Measurements from ENCODE around the gene MTHFD1L.
"Not testable (repeated sequence)": the region's sequence is repeated elsewhere in the genome, so short reads cannot be mapped to it uniquely, and the experiment has no call there.

DNA sequence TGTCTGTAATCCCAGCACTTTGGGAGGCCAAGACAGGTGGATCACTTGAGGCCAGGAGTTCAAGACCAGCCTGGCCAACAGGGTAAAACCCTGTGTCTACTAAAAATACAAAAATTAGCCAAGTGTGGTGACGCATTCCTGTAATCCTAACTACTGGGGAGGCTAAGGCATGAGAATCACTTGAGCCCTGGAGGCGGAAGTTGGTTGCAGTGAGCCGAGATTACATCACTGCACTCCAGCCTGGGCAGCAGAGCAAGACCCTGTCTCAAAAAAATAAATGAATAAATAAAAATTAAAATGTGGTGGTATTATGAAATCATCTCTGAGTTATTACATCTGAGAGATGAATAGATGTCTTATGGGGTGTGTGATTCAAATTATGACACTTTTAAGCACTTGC lies 247.4 kb downstream of the MTHFD1L start:
- TF ChIP-seq POLR2AphosphoS5, EP300, POLR2A (IDR thresholded peaks at IDR 0.05): not testable (repeated sequence)
- TF ChIP-seq, protein P1, sequence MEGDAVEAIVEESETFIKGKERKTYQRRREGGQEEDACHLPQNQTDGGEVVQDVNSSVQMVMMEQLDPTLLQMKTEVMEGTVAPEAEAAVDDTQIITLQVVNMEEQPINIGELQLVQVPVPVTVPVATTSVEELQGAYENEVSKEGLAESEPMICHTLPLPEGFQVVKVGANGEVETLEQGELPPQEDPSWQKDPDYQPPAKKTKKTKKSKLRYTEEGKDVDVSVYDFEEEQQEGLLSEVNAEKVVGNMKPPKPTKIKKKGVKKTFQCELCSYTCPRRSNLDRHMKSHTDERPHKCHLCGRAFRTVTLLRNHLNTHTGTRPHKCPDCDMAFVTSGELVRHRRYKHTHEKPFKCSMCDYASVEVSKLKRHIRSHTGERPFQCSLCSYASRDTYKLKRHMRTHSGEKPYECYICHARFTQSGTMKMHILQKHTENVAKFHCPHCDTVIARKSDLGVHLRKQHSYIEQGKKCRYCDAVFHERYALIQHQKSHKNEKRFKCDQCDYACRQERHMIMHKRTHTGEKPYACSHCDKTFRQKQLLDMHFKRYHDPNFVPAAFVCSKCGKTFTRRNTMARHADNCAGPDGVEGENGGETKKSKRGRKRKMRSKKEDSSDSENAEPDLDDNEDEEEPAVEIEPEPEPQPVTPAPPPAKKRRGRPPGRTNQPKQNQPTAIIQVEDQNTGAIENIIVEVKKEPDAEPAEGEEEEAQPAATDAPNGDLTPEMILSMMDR (IDR thresholded peaks at IDR 0.05), result not testable (repeated sequence)
